Uterus (tissue), 4 donors: ENCODE measurements around the gene TBC1D5. TPM values are rescaled to one million over a fixed set of nuclear protein-coding genes. Genes with fewer than 3 reads are reported as not detected.
A peak's percentile ranks its signal among the peaks of the same experiment; 100 is the strongest.

Experiments
- DNase-seq, 2 donors: peaks; one replicate each; pipeline ENCODE4 v3.0.0-alpha.2; 2019 to 2020
- H3K27ac ChIP-seq, 2 donors: fragments of 200-600 bp; sonication (generic); 1 replicate in 1 of 2; 2 replicates in 1 of 2; pipeline ENCODE4 v1.5.1; 2016 to 2018
- H3K27me3 ChIP-seq, 2 donors: fragments of 200-600 bp; sonication (generic); one replicate each; pipeline ENCODE4 v1.5.1; 2018 to 2019; ENCODE audit warnings: control low read depth in 1 of 2
- H3K36me3 ChIP-seq, 2 donors: fragments of 200-600 bp; sonication (generic); one replicate each; pipeline ENCODE4 v1.5.1; 2019; ENCODE audit warnings: control low read depth in 1 of 2
- H3K4me1 ChIP-seq, 2 donors: fragments of 200-600 bp; sonication (generic); one replicate each; pipeline ENCODE4 v1.5.1; 2018 to 2019; ENCODE audit warnings: control low read depth in 1 of 2
- H3K4me3 ChIP-seq, 2 donors: fragments of 200-600 bp; sonication (generic); 1 replicate in 1 of 2; 2 replicates in 1 of 2; pipeline ENCODE4 v1.5.1; 2018 to 2019; ENCODE audit warnings: mild to moderate bottlenecking in 1 of 2
- H3K9me3 ChIP-seq, 2 donors: fragments of 200-600 bp; sonication (generic); one replicate each; pipeline ENCODE4 v1.5.1; 2019; ENCODE audit warnings: control low read depth in 1 of 2
- POLR2A ChIP-seq, 2 donors: fragments of 450-650 bp; IDR thresholded peaks; one replicate each; pipeline ENCODE4 v1.6.1; 2016; ENCODE audit warnings: antibody characterized with exemption in 2 of 2, mild to moderate bottlenecking in 1 of 2, moderate library complexity in 1 of 2
- intact Hi-C: fragments of 100-400 bp; cut with DNase I; formaldehyde crosslinking; loops from one replicate; pipeline ENCODE4 v1.15.1; 2023; ENCODE audit warnings: low total_unique reads
- total RNA-seq, 4 donors: library from RNA; depleted of rRNA in 3 of 4; stranded (reverse); fragments of >200 nt in 3 of 4; gene quantifications; one replicate each; pipeline versions ENCODE4 v1.1.0 to v1.2.4, GENCODE V29; 2014 to 2023
- TF ChIP-seq, protein P1 (sequence below), 4 experiments: fragments of 200-600 bp in 2 of 4; fragments of 450-650 bp in 2 of 4; sonication (generic) in 2 of 4; IDR thresholded peaks; one replicate each; pipeline ENCODE4 v1.5.1; 2016 to 2019; ENCODE audit warnings: antibody characterized with exemption in 4 of 4, mild to moderate bottlenecking in 2 of 4, moderate library complexity in 1 of 4
- donor health status: DM: yes; HTN: yes; CAD: no.

Gene TBC1D5
- total RNA-seq, 4 donors from 2014 or later: 34.6 to 189 (median 75.6) TPM

DNA sequence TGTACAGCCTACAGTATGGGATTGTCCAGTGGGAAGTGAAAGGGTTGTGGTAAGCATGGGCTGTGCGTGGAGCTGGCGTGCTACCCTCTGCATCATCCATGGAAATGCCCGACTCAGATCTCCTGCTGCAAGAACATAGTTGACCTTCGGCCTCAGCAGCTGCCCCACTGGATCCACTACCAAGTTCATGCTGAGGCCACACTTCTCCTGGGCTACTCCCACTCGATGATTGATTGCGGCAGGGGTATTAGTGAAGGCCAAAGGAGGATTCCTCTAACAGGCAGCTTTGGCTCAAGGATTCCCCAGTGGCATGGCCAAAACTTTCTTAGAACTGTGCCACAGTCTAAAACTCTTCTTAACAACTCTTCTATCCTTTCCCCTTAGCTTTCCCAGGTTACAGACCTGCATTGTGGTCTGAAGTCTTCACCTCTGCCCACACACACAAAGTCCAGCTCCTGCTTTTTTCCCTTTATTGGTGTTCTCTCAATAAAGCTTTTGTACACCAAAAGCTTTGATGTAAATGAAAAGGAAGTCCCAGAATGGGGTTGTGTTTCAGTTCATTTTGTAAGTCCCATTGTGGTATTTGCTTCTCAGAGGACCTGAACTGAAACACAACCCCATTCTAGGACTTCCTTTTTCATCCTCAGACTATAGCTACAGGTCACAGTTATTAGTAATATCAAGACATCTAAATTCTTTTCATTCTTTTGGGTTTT, 4.9 kb upstream of the TBC1D5 start:
- no peak for TF ChIP-seq POLR2A (IDR thresholded peaks at IDR 0.05)
- TF ChIP-seq, protein P1, sequence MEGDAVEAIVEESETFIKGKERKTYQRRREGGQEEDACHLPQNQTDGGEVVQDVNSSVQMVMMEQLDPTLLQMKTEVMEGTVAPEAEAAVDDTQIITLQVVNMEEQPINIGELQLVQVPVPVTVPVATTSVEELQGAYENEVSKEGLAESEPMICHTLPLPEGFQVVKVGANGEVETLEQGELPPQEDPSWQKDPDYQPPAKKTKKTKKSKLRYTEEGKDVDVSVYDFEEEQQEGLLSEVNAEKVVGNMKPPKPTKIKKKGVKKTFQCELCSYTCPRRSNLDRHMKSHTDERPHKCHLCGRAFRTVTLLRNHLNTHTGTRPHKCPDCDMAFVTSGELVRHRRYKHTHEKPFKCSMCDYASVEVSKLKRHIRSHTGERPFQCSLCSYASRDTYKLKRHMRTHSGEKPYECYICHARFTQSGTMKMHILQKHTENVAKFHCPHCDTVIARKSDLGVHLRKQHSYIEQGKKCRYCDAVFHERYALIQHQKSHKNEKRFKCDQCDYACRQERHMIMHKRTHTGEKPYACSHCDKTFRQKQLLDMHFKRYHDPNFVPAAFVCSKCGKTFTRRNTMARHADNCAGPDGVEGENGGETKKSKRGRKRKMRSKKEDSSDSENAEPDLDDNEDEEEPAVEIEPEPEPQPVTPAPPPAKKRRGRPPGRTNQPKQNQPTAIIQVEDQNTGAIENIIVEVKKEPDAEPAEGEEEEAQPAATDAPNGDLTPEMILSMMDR (IDR thresholded peaks at IDR 0.05): no peak
- no peak for DNase-seq
- H3K4me3 ChIP-seq: no peak overlapping the region
- no peaks in the 10 kb centered on the region for H3K4me1 ChIP-seq
- intact Hi-C loops: no loop called here
- no peak overlapping the region for H3K27ac ChIP-seq
- H3K27me3 ChIP-seq: no peaks in the 10 kb centered on the region
- no peaks in the 10 kb centered on the region for H3K36me3 ChIP-seq
- no peaks in the 10 kb centered on the region for H3K9me3 ChIP-seq

DNA sequence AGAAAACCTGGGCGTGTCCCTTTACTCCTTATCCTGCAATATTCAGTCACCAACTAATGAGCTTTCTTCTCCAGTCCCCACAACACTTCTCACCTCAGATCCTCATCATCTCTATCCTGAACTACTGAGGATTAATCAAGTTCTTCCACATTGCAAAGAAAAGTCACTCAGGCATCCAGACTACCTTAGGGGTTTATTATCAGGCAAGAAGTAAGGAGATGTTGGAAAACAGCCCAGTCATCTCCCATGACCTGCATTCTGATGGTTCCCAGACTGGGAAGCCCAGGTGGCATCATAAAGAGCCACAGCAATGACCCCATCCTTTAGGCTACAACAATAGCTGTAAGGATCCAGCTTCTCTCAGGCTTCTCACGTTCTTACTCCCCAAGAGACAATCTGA, 3.5 kb upstream of the TBC1D5 start:
- no peaks in the 10 kb centered on the region for H3K36me3 ChIP-seq
- H3K4me3 ChIP-seq: no peak overlapping the region
- H3K27ac ChIP-seq: no peak overlapping the region
- no peaks in the 10 kb centered on the region for H3K27me3 ChIP-seq
- TF ChIP-seq, protein P1 (IDR thresholded peaks at IDR 0.05): no peak
- no peak for TF ChIP-seq POLR2A (IDR thresholded peaks at IDR 0.05)
- no peak for DNase-seq
- intact Hi-C loops: no loop called here
- no peaks in the 10 kb centered on the region for H3K9me3 ChIP-seq
- no peaks in the 10 kb centered on the region for H3K4me1 ChIP-seq

DNA sequence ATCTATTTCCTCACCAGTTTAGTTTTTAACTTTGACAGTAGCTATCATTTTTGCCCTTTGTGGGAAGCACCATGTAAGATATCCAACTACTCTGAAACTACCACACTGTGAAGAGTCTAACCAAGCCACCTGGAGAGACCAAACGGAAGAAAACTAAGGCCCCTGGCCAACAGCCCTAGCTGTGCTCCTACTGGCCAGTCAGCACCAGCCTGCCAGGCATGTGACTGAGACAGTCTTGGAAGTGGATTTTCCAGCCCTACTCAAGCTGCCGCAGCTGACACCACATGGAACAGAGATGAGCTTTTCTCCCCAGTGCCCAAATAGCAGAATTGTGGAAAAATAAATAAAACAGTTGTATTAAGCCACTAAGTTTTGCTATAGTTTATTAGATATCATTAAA, 2.9 kb upstream of the TBC1D5 start:
- no peaks in the 10 kb centered on the region for H3K36me3 ChIP-seq
- no peak for DNase-seq
- intact Hi-C loops: no loop called here
- no peaks in the 10 kb centered on the region for H3K9me3 ChIP-seq
- TF ChIP-seq POLR2A (IDR thresholded peaks at IDR 0.05): no peak
- TF ChIP-seq, protein P1 (IDR thresholded peaks at IDR 0.05): no peak
- peaks cover 0 to 4% of the 10 kb centered on the region in 2 donors for H3K4me1 ChIP-seq
- no peak overlapping the region for H3K27ac ChIP-seq
- H3K27me3 ChIP-seq: no peaks in the 10 kb centered on the region
- no peak overlapping the region for H3K4me3 ChIP-seq

DNA sequence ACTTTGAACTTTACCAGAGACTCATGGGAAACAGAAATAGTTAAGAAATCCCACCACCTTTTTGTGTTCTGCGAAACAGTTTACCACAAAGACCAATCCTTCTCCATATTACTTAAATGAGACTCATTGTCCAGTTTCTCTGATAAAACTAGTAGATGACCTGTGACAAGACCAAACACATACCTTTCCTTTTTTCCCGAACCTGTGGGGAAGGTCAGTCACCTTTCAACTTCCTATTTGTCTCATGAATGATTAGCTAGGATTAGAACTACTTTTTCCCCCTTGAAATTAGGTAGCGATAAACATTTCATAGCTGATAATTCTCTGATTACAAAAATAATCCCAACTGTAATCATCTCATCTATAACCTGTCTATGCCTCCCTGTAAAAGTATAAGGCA, 2.3 kb upstream of the TBC1D5 start:
- no peaks in the 10 kb centered on the region for H3K27me3 ChIP-seq
- no peaks in the 10 kb centered on the region for H3K9me3 ChIP-seq
- no peak overlapping the region for H3K27ac ChIP-seq
- no peaks in the 10 kb centered on the region for H3K36me3 ChIP-seq
- intact Hi-C loops: no loop called here
- DNase-seq: no peak
- H3K4me1 ChIP-seq: peaks cover 0 to 5% of the 10 kb centered on the region in 2 donors
- no peak overlapping the region for H3K4me3 ChIP-seq
- no peak for TF ChIP-seq POLR2A (IDR thresholded peaks at IDR 0.05)
- TF ChIP-seq, protein P1 (IDR thresholded peaks at IDR 0.05): no peak

DNA sequence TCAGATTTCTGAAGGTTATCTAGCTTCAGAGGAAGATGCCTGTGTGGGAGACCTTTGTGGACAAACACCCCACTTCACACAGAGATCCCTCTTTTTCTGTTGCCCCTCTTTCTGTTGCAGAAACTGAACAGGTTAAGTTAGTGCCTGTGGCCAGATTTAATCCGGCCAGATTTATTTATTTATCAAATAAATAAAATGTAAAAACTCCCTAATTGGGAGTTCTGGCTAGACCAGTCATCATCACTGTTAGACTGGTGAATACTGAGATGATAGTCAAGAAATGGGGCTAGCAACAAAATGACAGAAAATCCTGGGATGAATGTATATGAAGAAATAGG, 1.2 kb upstream of the TBC1D5 start:
- peak overlapping the region; percentile 95 to 99 for H3K27ac ChIP-seq
- intact Hi-C loops: no loop called here
- no peaks in the 10 kb centered on the region for H3K36me3 ChIP-seq
- DNase-seq: no peak
- H3K4me3 ChIP-seq: no peak overlapping the region
- TF ChIP-seq, protein P1 (IDR thresholded peaks at IDR 0.05): no peak
- no peak for TF ChIP-seq POLR2A (IDR thresholded peaks at IDR 0.05)
- no peaks in the 10 kb centered on the region for H3K27me3 ChIP-seq
- no peaks in the 10 kb centered on the region for H3K9me3 ChIP-seq
- peaks cover 0 to 5% of the 10 kb centered on the region in 2 donors for H3K4me1 ChIP-seq
